OCI-LY7 (cell line): Measurements from ENCODE around the gene CILP2. TPM values are rescaled to one million over a fixed set of nuclear protein-coding genes. Genes with fewer than 3 reads are reported as not detected.

Experiments used
- BruUV-seq: library from RNA; stranded (reverse); fragments of 400-500 nt; replicated peaks from 2 replicates; lab custom pipeline; 2021; lab: Mats Ljungman, UMichigan
- CTCF ChIA-PET: fragments of 300-600 bp; sonication (Branson Sonifier 250); formaldehyde crosslinking; loops from one replicate; lab custom pipeline; 2022; ENCODE audit warnings: antibody characterized with exemption; ENCODE audit not compliant: unreplicated experiment; lab: Charles Lee
- POLR2A ChIA-PET: fragments of 300-600 bp; sonication (Branson Sonifier 250); formaldehyde crosslinking; loops from one replicate; lab custom pipeline; 2022; ENCODE audit warnings: antibody characterized with exemption; lab: Charles Lee
- DNase-seq: peaks from one replicate; pipeline ENCODE4 v3.0.0-alpha.2; 2015; ENCODE audit warnings: low spot score
- H2AFZ ChIP-seq: fragments of 200-600 bp; sonication (generic), shearing (Covaris generic); 2 replicates; pipeline ENCODE4 v1.6.1; 2014; ENCODE audit warnings: mild to moderate bottlenecking, antibody characterized with exemption, low read length, moderate library complexity
- H3K27ac ChIP-seq: fragments of 200-600 bp; sonication (generic); 2 replicates; pipeline ENCODE4 v1.5.1; 2014; ENCODE audit warnings: mixed run types, low read depth, mild to moderate bottlenecking, moderate library complexity, low read length, inconsistent platforms; ENCODE audit not compliant: poor library complexity, severe bottlenecking
- H3K36me3 ChIP-seq: fragments of 200-600 bp; sonication (generic); 2 replicates; pipeline ENCODE4 v1.6.1; 2014; ENCODE audit warnings: mild to moderate bottlenecking, antibody characterized with exemption, low read length, moderate library complexity, mixed read lengths; ENCODE audit not compliant: insufficient read depth
- H3K4me1 ChIP-seq: fragments of 200-600 bp; sonication (generic); 2 replicates; pipeline ENCODE4 v1.5.1; 2014; ENCODE audit warnings: mild to moderate bottlenecking, low read length; ENCODE audit not compliant: insufficient read depth, poor library complexity, severe bottlenecking
- H3K4me2 ChIP-seq: fragments of 200-600 bp; sonication (generic); 2 replicates; pipeline ENCODE4 v1.6.1; 2014; ENCODE audit warnings: mild to moderate bottlenecking, low read length
- H3K4me3 ChIP-seq: fragments of 200-600 bp; sonication (generic); 2 replicates; pipeline ENCODE4 v1.5.1; 2014; ENCODE audit warnings: mild to moderate bottlenecking, low read depth, low read length; ENCODE audit not compliant: poor library complexity, severe bottlenecking
- H3K79me2 ChIP-seq: fragments of 200-600 bp; sonication (generic); 2 replicates; pipeline ENCODE4 v1.6.1; 2016; ENCODE audit warnings: low read depth, mild to moderate bottlenecking, low read length, moderate library complexity, mixed read lengths; ENCODE audit not compliant: insufficient read depth
- H3K9me2 ChIP-seq: fragments of 200-600 bp; sonication (generic); 2 replicates; pipeline ENCODE4 v1.6.1; 2016; ENCODE audit warnings: mild to moderate bottlenecking, low read length, mixed read lengths; ENCODE audit not compliant: insufficient read depth
- H3K9me3 ChIP-seq: fragments of 200-600 bp; sonication (generic); 2 replicates; pipeline ENCODE4 v1.6.1; 2014; ENCODE audit warnings: mild to moderate bottlenecking, mixed run types, low read length, mixed read lengths
- H4K20me1 ChIP-seq: fragments of 200-600 bp; sonication (generic); 2 replicates; pipeline ENCODE4 v1.6.1; 2014; ENCODE audit warnings: mild to moderate bottlenecking, antibody characterized with exemption, low read length, moderate library complexity, mixed read lengths; ENCODE audit not compliant: insufficient read depth
- EZH2phosphoT487 ChIP-seq: fragments of 200-600 bp; sonication (generic); IDR thresholded peaks from 2 replicates; pipeline ENCODE4 v1.6.1; 2018; ENCODE audit warnings: low read depth, borderline replicate concordance, mild to moderate bottlenecking, mixed run types, antibody characterized with exemption, low read length, moderate library complexity, mixed read lengths
- intact Hi-C: fragments of 100-400 bp; cut with micrococcal nuclease; formaldehyde crosslinking; loops from one replicate; pipeline ENCODE4 v1.10.0; 2022; ENCODE audit not compliant: unreplicated experiment
- total RNA-seq, 2 experiments: library from RNA; depleted of rRNA in 1 of 2; stranded (reverse); fragments of >200 nt in 1 of 2; shearing (Covaris generic) in 1 of 2; gene quantifications; 2 replicates each; pipeline ENCODE4 v1.2.3, GENCODE V29; 2014 to 2022
- TF ChIP-seq, protein P1 (sequence below): fragments of 200-600 bp; sonication (generic); conservative IDR thresholded peaks from 2 replicates; pipeline ENCODE4 v1.5.1; 2014; ENCODE audit warnings: mild to moderate bottlenecking, antibody characterized with exemption, low read length, moderate library complexity, mixed read lengths

CILP2 gene
- total RNA-seq, 2 experiments from 2014 or later: 0.19 to 0.51 TPM

GRCh38 chr19:19582471-19582870 lies 44.4 kb downstream of the CILP2 start:
- Histone ChIP-seq H3K4me3 (no peak overlapping the region), H2AFZ (no peak overlapping the region), H3K79me2 (no peaks in the 10 kb centered on the region), H3K9me2 (no peaks in the 10 kb centered on the region), H3K4me2 (no peak overlapping the region), H4K20me1 (no peaks in the 10 kb centered on the region), H3K36me3 (no peaks in the 10 kb centered on the region), H3K4me1 (no peaks in the 10 kb centered on the region), H3K9me3 (no peaks in the 10 kb centered on the region), H3K27ac (no peak overlapping the region)
- ChIA-PET POLR2A (interaction anchor here (0.6 kb wide), 1 partner anchor 277 kb away, joined by 4 read pairs; no protein-coding TSS in a partner anchor), CTCF (interaction anchor here (1.5 kb wide), 1 partner anchor 29 kb away, joined by 3 read pairs; no protein-coding TSS in a partner anchor)
- intact Hi-C loops: no loop called here
- DNase-seq: no peak
- BruUV-seq: no TSS peak
- TF ChIP-seq EZH2phosphoT487: no peak
- TF ChIP-seq, protein P1, sequence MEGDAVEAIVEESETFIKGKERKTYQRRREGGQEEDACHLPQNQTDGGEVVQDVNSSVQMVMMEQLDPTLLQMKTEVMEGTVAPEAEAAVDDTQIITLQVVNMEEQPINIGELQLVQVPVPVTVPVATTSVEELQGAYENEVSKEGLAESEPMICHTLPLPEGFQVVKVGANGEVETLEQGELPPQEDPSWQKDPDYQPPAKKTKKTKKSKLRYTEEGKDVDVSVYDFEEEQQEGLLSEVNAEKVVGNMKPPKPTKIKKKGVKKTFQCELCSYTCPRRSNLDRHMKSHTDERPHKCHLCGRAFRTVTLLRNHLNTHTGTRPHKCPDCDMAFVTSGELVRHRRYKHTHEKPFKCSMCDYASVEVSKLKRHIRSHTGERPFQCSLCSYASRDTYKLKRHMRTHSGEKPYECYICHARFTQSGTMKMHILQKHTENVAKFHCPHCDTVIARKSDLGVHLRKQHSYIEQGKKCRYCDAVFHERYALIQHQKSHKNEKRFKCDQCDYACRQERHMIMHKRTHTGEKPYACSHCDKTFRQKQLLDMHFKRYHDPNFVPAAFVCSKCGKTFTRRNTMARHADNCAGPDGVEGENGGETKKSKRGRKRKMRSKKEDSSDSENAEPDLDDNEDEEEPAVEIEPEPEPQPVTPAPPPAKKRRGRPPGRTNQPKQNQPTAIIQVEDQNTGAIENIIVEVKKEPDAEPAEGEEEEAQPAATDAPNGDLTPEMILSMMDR: no peak

GRCh38 chr19:19584356-19584755 lies 46.3 kb downstream of the CILP2 start:
- POLR2A ChIA-PET: no interaction called here
- Histone ChIP-seq H3K27ac (no peak overlapping the region), H2AFZ (no peak overlapping the region), H3K9me3 (no peaks in the 10 kb centered on the region), H3K36me3 (no peaks in the 10 kb centered on the region), H3K4me1 (no peaks in the 10 kb centered on the region), H3K9me2 (no peaks in the 10 kb centered on the region), H3K4me2 (no peak overlapping the region), H4K20me1 (no peaks in the 10 kb centered on the region), H3K4me3 (no peak overlapping the region), H3K79me2 (no peaks in the 10 kb centered on the region)
- CTCF ChIA-PET: no interaction called here
- no peak for TF ChIP-seq EZH2phosphoT487
- TF ChIP-seq, protein P1: no peak
- no TSS peak for BruUV-seq
- DNase-seq: no peak
- intact Hi-C loops: no loop called here

DNA sequence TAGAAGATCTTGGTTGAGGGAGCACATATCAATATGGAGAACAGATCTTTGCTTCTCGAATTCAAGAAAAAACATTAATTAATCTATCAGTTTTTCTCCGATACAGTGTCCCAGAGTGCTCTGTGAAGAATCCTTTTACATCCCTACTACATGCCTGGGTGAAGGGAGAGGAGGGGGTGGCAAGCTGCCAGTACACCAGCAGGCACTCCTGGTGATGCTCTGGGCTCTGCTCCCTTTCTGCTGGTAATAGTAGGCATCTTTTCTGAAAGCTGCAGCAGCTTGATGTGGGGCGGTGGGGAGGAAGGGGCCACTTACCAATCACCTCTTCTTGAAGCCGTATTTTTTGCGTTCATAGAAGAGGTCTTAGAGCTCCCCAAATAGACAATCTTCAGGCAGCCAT lies 49.7 kb downstream of the CILP2 start:
- no peak for DNase-seq
- H3K4me2 ChIP-seq: no peak overlapping the region
- no peaks in the 10 kb centered on the region for H3K9me2 ChIP-seq
- no TSS peak for BruUV-seq
- intact Hi-C loops: no loop called here
- no peak overlapping the region for H3K27ac ChIP-seq
- no peak overlapping the region for H2AFZ ChIP-seq
- H3K4me3 ChIP-seq: no peak overlapping the region
- ChIA-PET POLR2A (interaction anchor here (0.7 kb wide), 1 partner anchor 120 kb away, joined by 4 read pairs; no protein-coding TSS in a partner anchor), CTCF (no interaction called here)
- no peaks in the 10 kb centered on the region for H4K20me1 ChIP-seq
- no peaks in the 10 kb centered on the region for H3K36me3 ChIP-seq
- no peaks in the 10 kb centered on the region for H3K79me2 ChIP-seq
- TF ChIP-seq, protein P1: no peak
- no peak for TF ChIP-seq EZH2phosphoT487
- H3K4me1 ChIP-seq: no peaks in the 10 kb centered on the region
- H3K9me3 ChIP-seq: no peaks in the 10 kb centered on the region
